BLaER1 treated with 17β-estradiol and CSF1 and Interleukin-3, amounts not matched to agents 10 nM and 100 nM (cell line): ENCODE data around the gene PRPSAP2.
"Not testable (repeated sequence)": the region's sequence is repeated elsewhere in the genome, so short reads cannot be mapped to it uniquely, and the experiment has no call there.

Experiments used
- H3K27ac ChIP-seq, 11 experiments: shearing (Covaris generic); formaldehyde crosslinking; 2 replicates each; pipeline ENCODE4 v1.8.1; 2022
- H3K27me3 ChIP-seq, 11 experiments: shearing (Covaris generic); formaldehyde crosslinking; 2 replicates each; pipeline ENCODE4 v1.8.1; 2022
- H3K36me3 ChIP-seq, 11 experiments: shearing (Covaris generic); formaldehyde crosslinking; 2 replicates each; pipeline ENCODE4 v1.8.1; 2022
- H3K4me1 ChIP-seq, 10 experiments: shearing (Covaris generic); formaldehyde crosslinking; 2 replicates each; pipeline ENCODE4 v1.8.1; 2022
- H3K4me2 ChIP-seq, 11 experiments: shearing (Covaris generic); formaldehyde crosslinking; 2 replicates each; pipeline ENCODE4 v1.8.1; 2022
- H3K4me3 ChIP-seq, 10 experiments: shearing (Covaris generic); formaldehyde crosslinking; 2 replicates each; pipeline ENCODE4 v1.8.1; 2022
- H3K9ac ChIP-seq, 11 experiments: shearing (Covaris generic); formaldehyde crosslinking; 2 replicates each; pipeline ENCODE4 v1.8.1; 2022
- H3K9me3 ChIP-seq, 11 experiments: shearing (Covaris generic); formaldehyde crosslinking; replicated peaks in 1 of 11; 2 replicates each; pipeline ENCODE4 v1.8.1; 2022
- H4K20me1 ChIP-seq, 11 experiments: shearing (Covaris generic); formaldehyde crosslinking; 2 replicates each; pipeline ENCODE4 v1.8.1; 2022
- Cebpa-rat ChIP-seq, 11 experiments: shearing (Covaris generic); IDR thresholded peaks; 2 replicates each; pipeline ENCODE4 v1.8.1; 2022

Gene PRPSAP2

GRCh38 chr17:18854956-18855355 lies 3.0 kb upstream of the PRPSAP2 start:
- no peak overlapping the region for H3K27ac ChIP-seq

GRCh38 chr17:18855831-18856569 lies 1.9 kb upstream of the PRPSAP2 start:
- peaks cover 0 to 4% (median 0%) of the 10 kb centered on the region in 11 experiments; a peak in 2 of 22 replicates for H4K20me1 ChIP-seq
- peak overlapping the region in 8 of 11 experiments; percentile 32 to 62 (median 54); a peak in 16 of 22 replicates for H3K27ac ChIP-seq
- H3K36me3 ChIP-seq, result no peaks in the 10 kb centered on the region
- no peaks in the 10 kb centered on the region for H3K27me3 ChIP-seq
- H3K4me3 ChIP-seq, result peak overlapping the region; percentile 55 to 76 (median 65)
- no peak for TF ChIP-seq Cebpa-rat (IDR thresholded peaks at IDR 0.05)
- H3K9ac ChIP-seq, result peak overlapping the region; percentile 51 to 80 (median 68); a peak in 21 of 22 replicates
- H3K4me1 ChIP-seq, result peaks cover 45 to 56% (median 49%) of the 10 kb centered on the region in 10 experiments
- peak overlapping the region; percentile 80 to 98 (median 91) for H3K4me2 ChIP-seq
- H3K9me3 ChIP-seq, result no peaks in the 10 kb centered on the region

More at GRCh38 chr17:18854956-18855355, 3.0 kb upstream of the PRPSAP2 start:
- Histone ChIP-seq H3K36me3 (no peaks in the 10 kb centered on the region), H3K9ac (peak overlapping the region in 3 of 11 experiments; percentile 69 to 77 (median 75); a peak in 2 of 22 replicates), H3K4me2 (peak overlapping the region; percentile 80 to 98 (median 91)), H4K20me1 (no peaks in the 10 kb centered on the region; a peak in 2 of 22 replicates), H3K9me3 (no peaks in the 10 kb centered on the region), H3K4me3 (peak overlapping the region in 8 of 10 experiments; percentile 55 to 76 (median 64); a peak in 10 of 20 replicates), H3K4me1 (peaks cover 35 to 56% (median 46%) of the 10 kb centered on the region in 10 experiments), H3K27me3 (no peaks in the 10 kb centered on the region)
- no peak for TF ChIP-seq Cebpa-rat (IDR thresholded peaks at IDR 0.05)

GRCh38 chr17:18856570-18856915 lies 1.4 kb upstream of the PRPSAP2 start:
- peak overlapping the region in 7 of 11 experiments; percentile 32 to 59 (median 50); a peak in 14 of 22 replicates for H3K27ac ChIP-seq
- TF ChIP-seq Cebpa-rat (IDR thresholded peaks at IDR 0.05), result no peak
- peaks cover 45 to 56% (median 52%) of the 10 kb centered on the region in 10 experiments for H3K4me1 ChIP-seq
- H3K4me2 ChIP-seq, result peak overlapping the region; percentile 80 to 98 (median 91)
- peak overlapping the region; percentile 27 to 80 (median 68); a peak in 20 of 22 replicates for H3K9ac ChIP-seq
- H4K20me1 ChIP-seq, result peaks cover 0 to 8% (median 0%) of the 10 kb centered on the region in 11 experiments; a peak in 2 of 22 replicates
- H3K36me3 ChIP-seq, result peaks cover 0 to 2% (median 0%) of the 10 kb centered on the region in 11 experiments; a peak in 2 of 22 replicates
- H3K27me3 ChIP-seq, result no peaks in the 10 kb centered on the region
- no peaks in the 10 kb centered on the region for H3K9me3 ChIP-seq
- H3K4me3 ChIP-seq, result peak overlapping the region; percentile 55 to 76 (median 65)

GRCh38 chr17:18858567-18859245 lies 775 bp downstream of the PRPSAP2 start:
- Histone ChIP-seq H3K27ac (peak overlapping the region; percentile 87 to 97 (median 91)), H3K27me3 (no peaks in the 10 kb centered on the region), H3K4me1 (peaks cover 45 to 58% (median 52%) of the 10 kb centered on the region in 10 experiments), H3K4me3 (peak overlapping the region; percentile 76 to 92 (median 88)), H4K20me1 (peaks cover 0 to 23% (median 0%) of the 10 kb centered on the region in 11 experiments; a peak in 5 of 22 replicates), H3K9me3 (no peaks in the 10 kb centered on the region), H3K9ac (peak overlapping the region; percentile 88 to 96 (median 94)), H3K4me2 (peak overlapping the region; percentile 80 to 95 (median 88)), H3K36me3 (peaks cover 0 to 9% (median 0%) of the 10 kb centered on the region in 11 experiments; a peak in 2 of 22 replicates)
- no peak for TF ChIP-seq Cebpa-rat (IDR thresholded peaks at IDR 0.05)

- peaks cover 45 to 58% (median 52%) of the 10 kb centered on the region in 10 experiments for H3K4me1 ChIP-seq
- H3K9ac ChIP-seq, result peak overlapping the region in 9 of 11 experiments; percentile 1 to 96 (median 93); a peak in 14 of 22 replicates
- no peaks in the 10 kb centered on the region for H3K9me3 ChIP-seq
- H3K36me3 ChIP-seq, result peaks cover 0 to 9% (median 0%) of the 10 kb centered on the region in 11 experiments; a peak in 2 of 22 replicates
- H3K4me2 ChIP-seq, result peak overlapping the region; percentile 80 to 95 (median 88)
- no peaks in the 10 kb centered on the region for H3K27me3 ChIP-seq
- peak overlapping the region; percentile 76 to 92 (median 88); a peak in 19 of 20 replicates for H3K4me3 ChIP-seq
- peak overlapping the region in 4 of 11 experiments; percentile 89 to 93 (median 92); a peak in 4 of 22 replicates for H3K27ac ChIP-seq
- H4K20me1 ChIP-seq, result peaks cover 0 to 23% (median 0%) of the 10 kb centered on the region in 11 experiments; a peak in 5 of 22 replicates
- TF ChIP-seq Cebpa-rat (IDR thresholded peaks at IDR 0.05), result no peak
Observed at GRCh38 chr17:18859256-18859655, 1.3 kb downstream of the PRPSAP2 start.

GRCh38 chr17:18860161-18860972 lies 2.4 kb downstream of the PRPSAP2 start:
- Histone ChIP-seq H3K4me3 (no peak overlapping the region), H3K9ac (0 out of 22 replicates have a peak overlapping the region, but pooled peaks of 1 of the 11 experiments have one; percentile 0), H3K4me1 (peaks cover 40 to 50% (median 45%) of the 10 kb centered on the region in 10 experiments), H4K20me1 (peaks cover 0 to 23% (median 0%) of the 10 kb centered on the region in 11 experiments; a peak in 5 of 22 replicates), H3K36me3 (peaks cover 0 to 14% (median 9%) of the 10 kb centered on the region in 11 experiments; a peak in 12 of 22 replicates), H3K4me2 (peak overlapping the region; percentile 80 to 95 (median 88)), H3K27ac (peak overlapping the region in 3 of 11 experiments; percentile 5 to 28 (median 19); a peak in 4 of 22 replicates), H3K27me3 (no peaks in the 10 kb centered on the region), H3K9me3 (no peaks in the 10 kb centered on the region)
- no peak for TF ChIP-seq Cebpa-rat (IDR thresholded peaks at IDR 0.05)

- Histone ChIP-seq H3K36me3 (peaks cover 14 to 30% (median 22%) of the 10 kb centered on the region in 11 experiments), H3K4me2 (no peak overlapping the region), H3K9me3 (no peaks in the 10 kb centered on the region), H4K20me1 (peaks cover 0 to 23% (median 0%) of the 10 kb centered on the region in 11 experiments; a peak in 5 of 22 replicates), H3K4me3 (no peak overlapping the region), H3K27me3 (no peaks in the 10 kb centered on the region), H3K9ac (no peak overlapping the region), H3K27ac (no peak overlapping the region), H3K4me1 (peaks cover 30 to 39% (median 33%) of the 10 kb centered on the region in 10 experiments)
- TF ChIP-seq Cebpa-rat (IDR thresholded peaks at IDR 0.05), result no peak
Observed at GRCh38 chr17:18862011-18862410, 4.1 kb downstream of the PRPSAP2 start.

- Histone ChIP-seq H4K20me1 (peaks cover 0 to 23% (median 0%) of the 10 kb centered on the region in 11 experiments; a peak in 6 of 22 replicates), H3K4me1 (peaks cover 10 to 18% (median 12%) of the 10 kb centered on the region in 10 experiments), H3K36me3 (peaks cover 43 to 60% (median 52%) of the 10 kb centered on the region in 11 experiments)
- not testable (repeated sequence) for H3K9me3 ChIP-seq, H3K4me2 ChIP-seq, H3K27me3 ChIP-seq, H3K27ac ChIP-seq, H3K4me3 ChIP-seq, H3K9ac ChIP-seq
Observed at GRCh38 chr17:18864996-18865395, 7.1 kb downstream of the PRPSAP2 start.
